Stimulated activated CD4-positive, alpha-beta T cell treated with anti-CD3 and anti-CD28 coated beads, Interleukin-12 subunit alpha, Interleukin-12 subunit beta, amount 100 ng/mL, for 24 hours (primary cell): ENCODE measurements around the gene CCNA2.

Experiments used
- DNase-seq, 2 experiments: peaks; one replicate each; pipeline ENCODE4 v3.0.0-alpha.2; 2020; ENCODE audit warnings: low read depth in 2 of 2

The CCNA2 gene

GRCh38 chr4:121773883-121774282, 49.8 kb downstream of the CCNA2 start:
- no peak for DNase-seq

GRCh38 chr4:121771869-121772268, 51.8 kb downstream of the CCNA2 start:
- DNase-seq = no peak

- no peak for DNase-seq
Measured at GRCh38 chr4:121769341-121769740, 54.3 kb downstream of the CCNA2 start.

- DNase-seq = no peak
Measured at GRCh38 chr4:121767166-121767565, 56.5 kb downstream of the CCNA2 start.
